ENCODE data around the gene NEK2. TPM values are rescaled to one million over a fixed set of nuclear protein-coding genes. Genes with fewer than 3 reads are reported as not detected.

Gene NEK2
- total and polyA plus RNA-seq, 2 donors from 2014 or later: 0.35 TPM; not detected in 1

- H3K36me3 ChIP-seq (ENCODE audit: control insufficient read depth in 2 of 3, insufficient read depth in 3 of 3, low read length in 3 of 3): no peaks in the 10 kb centered on the region
- DNase-seq (no peak), FAIRE-seq (no peak)
- H3K9me3 ChIP-seq (ENCODE audit: control insufficient read depth in 2 of 3, insufficient read depth in 1 of 3, low read length in 3 of 3): no peaks in the 10 kb centered on the region
- no peaks in the 10 kb centered on the region for H3K27me3 ChIP-seq (ENCODE audit: control insufficient read depth, insufficient read depth, low read length)
- no peak overlapping the region for H3K27ac ChIP-seq (ENCODE audit: low read depth in 2 of 2, low read length in 2 of 2)
- TF ChIP-seq CTCF (IDR thresholded peaks at IDR 0.05; ENCODE audit: borderline replicate concordance, extremely low read depth, insufficient read depth): no peak
- no peak overlapping the region for H3K4me3 ChIP-seq (ENCODE audit: low read length in 3 of 3)
- H3K4me1 ChIP-seq (ENCODE audit: control insufficient read depth in 2 of 3, insufficient read depth in 2 of 3, low read depth in 1 of 3, low read length in 3 of 3): no peaks in the 10 kb centered on the region
- intact Hi-C loops (cut with DNase I): no loop called here
- H3K9ac ChIP-seq (ENCODE audit: low read length in 3 of 3): no peak overlapping the region
Measured at GRCh38 chr1:211708006-211708405, 32.6 kb upstream of the NEK2 start.

- H3K4me3 ChIP-seq (ENCODE audit: low read length in 3 of 3): no peak overlapping the region
- no peak overlapping the region for H3K27ac ChIP-seq (ENCODE audit: low read depth in 2 of 2, low read length in 2 of 2)
- H3K9me3 ChIP-seq (ENCODE audit: control insufficient read depth in 2 of 3, insufficient read depth in 1 of 3, low read length in 3 of 3): no peaks in the 10 kb centered on the region
- H3K36me3 ChIP-seq (ENCODE audit: control insufficient read depth in 2 of 3, insufficient read depth in 3 of 3, low read length in 3 of 3): no peaks in the 10 kb centered on the region
- H3K4me1 ChIP-seq (ENCODE audit: control insufficient read depth in 2 of 3, insufficient read depth in 2 of 3, low read depth in 1 of 3, low read length in 3 of 3): no peaks in the 10 kb centered on the region
- no peaks in the 10 kb centered on the region for H3K27me3 ChIP-seq (ENCODE audit: control insufficient read depth, insufficient read depth, low read length)
- intact Hi-C loops (cut with DNase I): no loop called here
- no peak for FAIRE-seq
- peak in 1 of 5 donors; percentile 33 for DNase-seq
- no peak for TF ChIP-seq CTCF (IDR thresholded peaks at IDR 0.05; ENCODE audit: borderline replicate concordance, extremely low read depth, insufficient read depth)
- H3K9ac ChIP-seq (ENCODE audit: low read length in 3 of 3): no peak overlapping the region
Measured at GRCh38 chr1:211705467-211706091, 30.2 kb upstream of the NEK2 start.

GRCh38 chr1:211704543-211704942 lies 29.1 kb upstream of the NEK2 start:
- H3K4me3 ChIP-seq (ENCODE audit: low read length in 3 of 3): no peak overlapping the region
- H3K27ac ChIP-seq (ENCODE audit: low read depth in 2 of 2, low read length in 2 of 2): no peak overlapping the region
- no peak overlapping the region for H3K9ac ChIP-seq (ENCODE audit: low read length in 3 of 3)
- H3K4me1 ChIP-seq (ENCODE audit: control insufficient read depth in 2 of 3, insufficient read depth in 2 of 3, low read depth in 1 of 3, low read length in 3 of 3): no peaks in the 10 kb centered on the region
- no peak for FAIRE-seq
- H3K36me3 ChIP-seq (ENCODE audit: control insufficient read depth in 2 of 3, insufficient read depth in 3 of 3, low read length in 3 of 3): no peaks in the 10 kb centered on the region
- no peak for TF ChIP-seq CTCF (IDR thresholded peaks at IDR 0.05; ENCODE audit: borderline replicate concordance, extremely low read depth, insufficient read depth)
- no peaks in the 10 kb centered on the region for H3K9me3 ChIP-seq (ENCODE audit: control insufficient read depth in 2 of 3, insufficient read depth in 1 of 3, low read length in 3 of 3)
- H3K27me3 ChIP-seq (ENCODE audit: control insufficient read depth, insufficient read depth, low read length): no peaks in the 10 kb centered on the region
- intact Hi-C loops (cut with DNase I): no loop called here
- DNase-seq: no peak
